CD4-positive, alpha-beta T cell treated with Interleukin-17A for 4 hours (primary cell): ENCODE results near the gene CTU1.
A peak's percentile ranks its signal among the peaks of the same experiment; 100 is the strongest.

Experiments used
- DNase-seq: peaks from one replicate; pipeline ENCODE4 v3.0.0-alpha.2; 2020; ENCODE audit warnings: mixed read lengths

Gene CTU1

DNA sequence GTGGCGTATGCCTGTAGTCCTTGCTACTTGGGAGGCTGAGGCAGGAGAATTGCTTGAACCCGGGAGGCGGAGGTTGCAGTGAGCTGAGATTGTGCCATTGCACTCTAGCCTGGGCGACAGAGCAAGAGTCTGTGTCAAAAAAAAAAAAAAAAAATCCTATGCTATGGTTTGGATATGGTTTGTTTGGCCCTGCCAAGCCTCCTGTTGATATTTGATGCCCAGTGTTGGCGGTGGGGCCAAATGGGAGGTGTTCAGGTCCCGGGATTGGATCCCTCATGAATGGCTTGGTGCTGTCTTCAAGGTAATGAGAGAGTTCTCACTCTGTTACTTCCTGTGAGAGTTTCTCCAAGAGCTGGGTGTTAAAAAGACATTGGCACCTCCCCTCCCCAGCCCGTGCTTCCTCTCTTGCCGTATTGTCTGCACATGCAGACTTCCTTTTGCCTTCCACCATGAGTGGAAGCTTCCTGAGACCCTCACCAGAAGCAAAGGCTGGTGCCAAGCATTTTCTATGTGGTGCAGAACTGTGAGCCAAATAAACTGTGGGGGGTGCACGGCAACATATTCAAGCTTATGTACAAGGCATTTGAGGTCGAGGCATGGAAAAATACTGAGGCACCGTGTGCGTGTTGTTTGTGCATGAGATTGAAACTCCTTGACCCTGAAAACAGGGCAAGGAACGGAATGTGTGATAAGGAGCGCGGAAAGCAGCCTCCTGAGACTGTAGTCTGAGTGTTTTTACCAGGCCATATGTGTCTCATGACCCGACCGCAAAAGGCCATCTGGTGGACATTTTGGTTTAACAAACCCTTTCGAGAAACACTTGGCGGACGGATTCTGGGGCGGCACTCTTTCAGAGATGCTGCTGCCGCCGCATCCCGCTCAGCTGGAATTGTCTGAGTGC is 23.8 kb upstream of the CTU1 start:
- DNase-seq, result peak; percentile 73

GRCh38 chr19:51129716-51130115 is 21.5 kb upstream of the CTU1 start:
- DNase-seq, result no peak

DNA sequence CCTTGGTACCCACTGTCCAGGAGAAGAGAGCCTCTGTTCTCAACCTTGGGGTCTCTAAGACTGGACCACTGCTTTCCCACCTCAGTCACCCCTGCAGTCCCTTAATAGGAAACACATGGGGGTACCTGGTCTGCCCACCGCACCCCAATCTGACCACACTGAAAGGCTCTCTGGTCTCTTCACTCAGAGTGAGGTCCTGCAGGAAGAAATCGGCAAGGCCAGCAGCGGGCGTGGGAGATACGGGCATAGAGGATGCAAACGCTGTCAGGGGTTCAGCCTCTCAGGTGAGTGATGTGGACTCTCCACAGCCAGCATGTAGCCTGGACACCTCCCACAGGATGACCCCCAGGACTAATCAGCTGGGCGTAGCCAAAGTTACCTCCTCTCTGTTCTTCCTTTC is 20.0 kb upstream of the CTU1 start:
- DNase-seq, result no peak

GRCh38 chr19:51127755-51128154 is 19.5 kb upstream of the CTU1 start:
- peak; percentile 60 for DNase-seq

DNA sequence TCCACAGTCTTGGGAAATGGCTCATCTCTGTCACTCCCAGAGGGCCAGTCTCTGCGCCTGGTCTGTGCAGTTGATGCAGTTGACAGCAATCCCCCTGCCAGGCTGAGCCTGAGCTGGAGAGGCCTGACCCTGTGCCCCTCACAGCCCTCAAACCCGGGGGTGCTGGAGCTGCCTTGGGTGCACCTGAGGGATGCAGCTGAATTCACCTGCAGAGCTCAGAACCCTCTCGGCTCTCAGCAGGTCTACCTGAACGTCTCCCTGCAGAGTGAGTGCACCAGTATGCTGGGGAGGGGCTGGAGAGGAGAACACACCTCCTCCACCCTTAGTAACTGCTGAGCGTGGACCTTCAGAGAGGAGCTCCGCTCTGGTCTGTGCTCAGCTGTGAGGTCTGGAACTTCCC is 18.8 kb upstream of the CTU1 start:
- no peak for DNase-seq

DNA sequence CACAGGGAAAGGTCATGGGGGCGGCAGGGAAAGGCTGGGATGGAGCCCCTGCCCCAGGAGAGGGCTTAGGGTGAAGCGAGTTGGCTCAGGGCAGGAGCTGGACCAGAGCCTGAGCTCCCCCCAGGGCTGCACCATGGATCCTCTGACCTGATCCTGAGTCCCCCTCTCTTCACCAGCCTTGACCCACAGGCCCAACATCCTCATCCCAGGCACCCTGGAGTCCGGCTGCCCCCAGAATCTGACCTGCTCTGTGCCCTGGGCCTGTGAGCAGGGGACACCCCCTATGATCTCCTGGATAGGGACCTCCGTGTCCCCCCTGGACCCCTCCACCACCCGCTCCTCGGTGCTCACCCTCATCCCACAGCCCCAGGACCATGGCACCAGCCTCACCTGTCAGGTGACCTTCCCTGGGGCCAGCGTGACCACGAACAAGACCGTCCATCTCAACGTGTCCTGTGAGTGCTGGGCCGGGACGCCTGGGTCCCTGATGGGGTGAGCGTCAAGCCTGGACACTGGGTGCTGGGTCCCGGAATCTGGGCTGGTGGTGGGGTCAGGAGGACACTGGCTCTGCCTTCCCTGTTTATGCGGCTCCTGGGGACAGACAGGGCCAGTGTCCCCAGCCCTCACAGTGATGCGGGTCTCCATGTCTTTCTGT is 17.3 kb upstream of the CTU1 start:
- no peak for DNase-seq

DNA sequence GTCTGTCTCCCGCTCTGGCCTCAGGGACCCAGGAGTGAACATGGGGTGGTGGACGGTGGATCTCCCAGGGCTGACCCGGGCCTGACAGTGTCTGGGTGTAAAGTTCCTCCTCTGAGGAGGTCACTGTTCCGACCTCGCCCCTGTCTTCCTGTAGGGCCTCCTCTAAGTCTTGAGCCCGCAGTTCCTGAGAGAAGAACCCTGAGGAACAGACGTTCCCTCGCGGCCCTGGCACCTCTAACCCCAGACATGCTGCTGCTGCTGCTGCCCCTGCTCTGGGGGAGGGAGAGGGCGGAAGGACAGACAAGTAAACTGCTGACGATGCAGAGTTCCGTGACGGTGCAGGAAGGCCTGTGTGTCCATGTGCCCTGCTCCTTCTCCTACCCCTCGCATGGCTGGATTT is 16.5 kb upstream of the CTU1 start, which contains the start of gene SIGLEC9:
Gene SIGLEC9, plus strand, starts transcription at position 178 of the 400 bp plus-strand sequence. Its CDS starts 69 bp downstream, at position 247.
- peak; percentile 28 for DNase-seq

DNA sequence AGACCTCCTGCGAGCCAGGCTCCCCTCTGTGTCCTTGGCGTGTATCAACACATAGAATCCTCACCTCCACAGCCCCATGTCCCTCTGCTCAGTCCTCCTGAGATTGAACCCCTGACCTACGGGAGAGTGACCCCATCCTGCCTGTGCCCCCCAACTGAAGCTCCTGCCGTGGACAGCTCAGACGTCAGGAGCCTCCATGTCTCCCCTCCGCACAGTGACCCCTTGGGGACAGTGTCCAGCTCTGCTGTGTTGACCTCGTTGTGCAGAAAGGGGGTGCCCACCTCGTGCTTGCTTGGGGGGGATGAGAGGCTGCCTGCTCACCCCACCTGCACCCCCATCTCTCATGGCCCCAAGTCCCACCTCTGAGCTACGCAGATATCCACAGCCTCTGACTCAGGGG is 16.0 kb upstream of the CTU1 start:
- no peak for DNase-seq

DNA sequence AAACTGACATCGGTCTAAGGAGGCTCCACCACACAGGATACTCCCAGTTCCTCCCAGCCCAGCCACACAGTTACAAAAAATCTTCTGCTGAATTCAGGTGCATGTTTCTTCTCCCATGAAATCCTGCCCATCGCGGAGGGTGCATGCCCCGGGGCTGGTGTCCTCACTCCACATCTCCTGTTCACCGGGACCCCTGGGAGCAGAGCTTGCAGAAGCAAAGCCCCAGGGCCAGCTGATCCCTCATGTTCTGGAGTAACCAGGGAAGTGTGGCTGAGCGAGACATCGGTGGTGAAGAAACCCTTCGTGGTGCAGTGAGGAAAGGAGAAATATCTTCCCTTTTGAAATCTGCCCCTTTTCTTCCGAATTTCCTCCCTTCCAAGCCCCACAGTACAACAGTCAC is 15.6 kb upstream of the CTU1 start:
- no peak for DNase-seq

- peak; percentile 71 for DNase-seq
These were observed 15.2 kb upstream of the CTU1 start for GRCh38 chr19:51123381-51123800.

DNA sequence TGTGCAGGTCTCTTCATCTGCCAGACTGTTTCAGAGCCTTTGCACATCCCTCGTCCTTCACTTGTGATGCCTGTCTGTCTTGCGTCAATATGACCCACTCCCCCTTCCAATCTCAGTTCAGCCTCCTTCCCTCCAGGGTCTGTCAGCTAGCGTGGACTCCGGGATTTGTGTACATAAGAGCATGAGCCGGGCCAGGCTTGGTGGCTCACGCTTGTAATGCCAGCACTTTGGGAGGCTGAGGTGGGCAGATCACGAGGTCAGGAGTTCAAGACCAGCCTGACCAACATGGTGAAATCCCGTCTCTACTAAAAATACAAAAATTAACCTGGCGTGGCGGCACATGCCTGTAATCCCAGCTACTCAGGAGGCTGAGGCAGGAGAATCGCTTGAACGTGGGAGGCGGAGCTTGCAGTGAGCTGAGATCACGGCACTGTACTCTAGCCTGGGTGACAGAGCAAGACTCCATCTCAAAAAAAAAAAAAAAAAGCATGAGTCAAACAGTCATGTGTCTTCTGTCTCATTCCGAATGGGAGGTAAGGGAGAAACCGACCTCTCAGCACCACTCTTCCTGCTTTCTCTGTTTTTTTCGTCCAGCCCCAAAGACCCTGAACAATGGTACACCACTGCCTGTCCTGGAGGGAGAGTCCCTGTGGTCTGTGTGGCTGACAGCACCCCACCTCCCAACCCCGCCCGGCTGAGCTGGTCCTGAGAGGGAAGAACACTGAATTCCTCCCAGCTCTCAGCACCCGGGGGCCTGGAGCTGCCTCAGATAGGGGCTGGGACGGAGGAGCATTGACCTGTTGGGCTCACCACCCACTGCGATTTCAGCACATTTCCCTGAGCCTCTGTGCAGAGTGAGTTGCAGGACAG is 14.1 kb upstream of the CTU1 start:
- DNase-seq, result no peak

DNA sequence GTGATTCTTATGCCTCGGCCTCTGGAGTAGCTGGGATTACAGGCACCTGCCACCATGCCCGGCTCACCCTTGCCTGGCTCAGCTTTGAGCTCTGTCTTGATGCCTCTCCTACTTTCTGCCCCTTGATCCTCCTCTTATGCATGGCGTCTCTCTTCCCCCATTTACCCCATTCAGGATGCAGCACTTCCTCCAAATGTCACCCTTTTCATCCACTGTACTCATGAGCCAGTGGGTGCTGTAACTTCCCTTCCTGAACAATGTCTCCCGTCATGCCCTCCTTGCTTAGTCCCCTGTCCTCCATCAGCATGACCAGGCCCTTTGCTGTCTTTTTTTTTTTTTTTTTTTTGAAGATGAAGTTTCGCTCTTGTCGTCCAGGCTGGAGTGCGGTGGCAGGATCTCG is 13.0 kb upstream of the CTU1 start:
- no peak for DNase-seq

GRCh38 chr19:51120160-51120559 is 12.0 kb upstream of the CTU1 start:
- no peak for DNase-seq

DNA sequence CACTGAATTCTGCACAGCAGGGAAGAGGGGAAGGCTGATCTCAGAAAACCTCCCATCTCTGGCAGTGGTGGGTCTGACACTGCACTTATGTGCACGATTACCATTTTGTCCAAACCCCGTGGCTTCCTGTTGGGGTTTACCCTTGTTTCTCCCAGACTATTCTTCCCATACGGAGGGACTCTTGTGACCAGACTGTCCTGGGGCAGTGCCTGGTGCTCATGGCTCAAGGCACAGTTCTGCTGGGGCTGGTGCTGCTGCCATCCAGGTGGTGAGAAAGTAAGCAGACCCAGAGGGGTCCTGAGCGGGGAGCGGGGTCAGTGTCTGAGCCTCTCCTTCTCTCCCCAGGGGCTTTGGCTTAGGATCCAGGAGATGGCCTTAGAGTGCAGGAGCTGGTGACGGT is 11.4 kb upstream of the CTU1 start:
- no peak for DNase-seq

- DNase-seq, result no peak
These were observed 10.9 kb upstream of the CTU1 start for GRCh38 chr19:51119101-51119500.

- DNase-seq, result peak; percentile 55
These were observed 8.6 kb upstream of the CTU1 start for GRCh38 chr19:51116736-51117286.

DNA sequence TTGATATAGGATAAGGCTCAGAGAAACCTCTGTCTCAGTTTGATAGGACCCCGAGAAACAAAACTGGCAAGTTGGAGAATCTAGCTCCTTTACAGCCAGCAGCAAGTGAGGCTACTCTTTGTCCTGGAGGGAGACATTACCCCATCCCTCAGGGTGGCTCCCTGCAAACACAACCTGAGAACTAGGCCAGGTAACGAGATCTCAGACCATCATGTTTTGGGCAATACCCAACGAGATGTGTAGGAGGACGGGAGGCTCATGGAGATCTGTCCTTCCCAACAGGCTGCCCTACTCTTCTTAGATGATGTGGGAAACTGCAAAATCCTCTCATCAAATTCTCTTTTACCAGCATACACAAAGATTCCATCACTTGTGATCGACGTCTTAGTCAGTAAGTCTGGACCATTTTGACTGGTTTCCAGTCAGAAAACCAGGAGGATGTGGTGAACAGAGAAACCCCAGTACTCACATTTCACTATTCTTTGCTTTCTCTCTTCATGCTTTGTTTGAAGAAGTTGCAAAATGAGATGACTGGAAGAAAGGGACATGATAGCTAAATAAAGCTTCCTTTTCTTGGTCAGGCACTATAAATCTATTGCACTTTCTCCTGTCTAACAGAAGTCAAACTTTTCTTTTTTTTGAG is 6.0 kb upstream of the CTU1 start:
- DNase-seq, result no peak

- no peak for DNase-seq
These were observed 3.4 kb upstream of the CTU1 start for GRCh38 chr19:51111606-51112005.

GRCh38 chr19:51110666-51110971 is 2.4 kb upstream of the CTU1 start:
- DNase-seq, result no peak

DNA sequence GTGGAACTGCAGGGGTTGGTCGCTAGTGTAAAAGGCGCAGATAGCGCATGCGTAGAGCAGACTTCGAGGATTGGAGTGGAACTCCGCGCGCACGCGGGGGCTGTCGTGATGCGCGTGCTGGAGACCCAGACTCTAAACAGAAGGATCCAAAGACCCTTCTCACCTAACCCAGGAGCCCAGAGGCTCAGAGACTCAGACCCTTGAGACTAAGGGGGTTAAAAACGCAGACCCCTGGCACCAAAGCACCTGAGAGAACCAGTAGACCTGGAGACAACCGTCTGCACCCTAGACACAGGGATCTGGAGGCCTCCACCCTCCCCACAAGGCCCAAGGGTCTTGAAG is 567 bp upstream of the CTU1 start:
- DNase-seq, result no peak

GRCh38 chr19:51107406-51108065 is 673 bp downstream of the CTU1 start:
- DNase-seq, result no peak

DNA sequence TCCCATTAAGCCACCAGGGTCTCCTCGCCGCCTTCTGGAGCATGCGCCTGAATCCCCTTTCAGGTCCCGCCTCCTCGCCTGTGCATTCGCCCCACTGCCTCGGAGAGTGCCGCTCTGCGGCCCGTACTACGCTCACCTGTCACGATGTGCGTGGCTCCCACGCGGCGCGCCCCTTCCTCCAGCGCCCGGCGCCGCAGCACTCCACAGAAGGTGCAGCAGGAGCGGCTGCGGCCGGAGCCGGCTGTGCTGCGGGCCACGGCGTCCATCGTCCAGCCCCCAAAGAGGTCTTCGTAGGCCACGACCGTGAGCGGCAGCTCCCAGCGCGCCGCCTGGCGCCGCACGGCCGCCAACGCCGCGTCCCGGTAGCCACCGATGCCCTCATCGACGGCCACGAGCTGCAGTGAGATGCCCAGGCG is 4.3 kb downstream of the CTU1 start:
- no peak for DNase-seq
